DND-41 (cell line): ENCODE results near the gene S100PBP.
A peak's percentile ranks its signal among the peaks of the same experiment; 100 is the strongest.

Source experiments
- ATAC-seq: fragments of 200-7000 bp; cut with Tn5 transposase; 3 replicates; pipeline ENCODE4 v1.9.1; 2021; ENCODE audit warnings: low read depth; ENCODE audit not compliant: insufficient read depth
- DNase-seq: peaks from one replicate; pipeline ENCODE4 v3.0.0-alpha.2; 2020
- H2AFZ ChIP-seq: 2 replicates; pipeline ENCODE4 v1.6.0; 2012; ENCODE audit warnings: low read depth, low read length
- H3K27ac ChIP-seq: 2 replicates; pipeline ENCODE4 v1.5.1; 2012; ENCODE audit warnings: low read length, inconsistent platforms
- H3K27me3 ChIP-seq: fragments of 200-600 bp; sonication (generic); 2 replicates; pipeline ENCODE4 v1.6.0; 2012; ENCODE audit warnings: low read length, mild to moderate bottlenecking, inconsistent platforms; ENCODE audit not compliant: insufficient read depth, poor library complexity
- H3K36me3 ChIP-seq: 2 replicates; pipeline ENCODE4 v1.5.1; 2012; ENCODE audit warnings: low read length, inconsistent platforms; ENCODE audit not compliant: insufficient read depth
- H3K4me1 ChIP-seq: 2 replicates; pipeline ENCODE4 v1.5.1; 2012; ENCODE audit warnings: mild to moderate bottlenecking, low read length; ENCODE audit not compliant: insufficient read depth
- H3K4me2 ChIP-seq: 2 replicates; pipeline ENCODE4 v1.6.0; 2012; ENCODE audit warnings: mild to moderate bottlenecking, moderate library complexity, low read length, inconsistent platforms; ENCODE audit not compliant: insufficient read depth
- H3K4me3 ChIP-seq, 2 experiments: fragments of 200-600 bp in 1 of 2; shearing (Covaris generic) in 1 of 2; 2 replicates each; pipeline ENCODE4 v1.5.1; 2012 to 2016; ENCODE audit warnings: inconsistent platforms in 2 of 2, low read length in 2 of 2, mild to moderate bottlenecking in 2 of 2, low read depth in 1 of 2, moderate library complexity in 1 of 2
- H3K79me2 ChIP-seq: 2 replicates; pipeline ENCODE4 v1.6.0; 2012; ENCODE audit warnings: low read length, inconsistent platforms; ENCODE audit not compliant: insufficient read depth
- H3K9ac ChIP-seq: 2 replicates; pipeline ENCODE4 v1.6.0; 2012; ENCODE audit warnings: low read depth, mild to moderate bottlenecking, inconsistent platforms, low read length, moderate library complexity
- H3K9me3 ChIP-seq: 2 replicates; pipeline ENCODE4 v1.5.1; 2012; ENCODE audit warnings: low read length, moderate library complexity, mild to moderate bottlenecking, inconsistent platforms; ENCODE audit not compliant: insufficient read depth, severe bottlenecking
- H4K20me1 ChIP-seq: 2 replicates; pipeline ENCODE4 v1.6.0; 2012; ENCODE audit warnings: low read length; ENCODE audit not compliant: insufficient read depth
- CTCF ChIP-seq: IDR thresholded peaks from 2 replicates; pipeline ENCODE4 v1.5.1; 2012; ENCODE audit warnings: borderline replicate concordance, low read length, moderate library complexity, mild to moderate bottlenecking; ENCODE audit not compliant: poor library complexity, severe bottlenecking; ENCODE audit errors: extremely low read depth
- EZH2 ChIP-seq: IDR thresholded peaks from 3 replicates; pipeline ENCODE4 v1.6.1; 2012; ENCODE audit warnings: borderline replicate concordance, low read depth, mild to moderate bottlenecking, moderate library complexity, low read length, inconsistent platforms; ENCODE audit not compliant: severe bottlenecking

The S100PBP gene

GRCh38 chr1:32779242-32779641 is 38.2 kb upstream of the S100PBP start:
- no peak for DNase-seq
- no peaks in the 10 kb centered on the region for H3K79me2 ChIP-seq
- no peak overlapping the region for H2AFZ ChIP-seq
- H3K4me2 ChIP-seq: no peak overlapping the region
- peaks cover 95% of the 10 kb centered on the region for H3K36me3 ChIP-seq
- H4K20me1 ChIP-seq: peaks cover 26% of the 10 kb centered on the region
- no peaks in the 10 kb centered on the region for H3K4me1 ChIP-seq
- H3K27ac ChIP-seq: 0 out of 2 replicates have a peak overlapping the region, but pooled peaks have one; percentile 7
- no peak overlapping the region for H3K9ac ChIP-seq
- TF ChIP-seq EZH2 (no peak), CTCF (no peak)
- H3K4me3 ChIP-seq: no peak overlapping the region
- ATAC-seq: no peak
- no peaks in the 10 kb centered on the region for H3K9me3 ChIP-seq
- H3K27me3 ChIP-seq: no peaks in the 10 kb centered on the region

- Histone ChIP-seq H3K79me2 (no peaks in the 10 kb centered on the region), H3K4me3 (no peak overlapping the region), H3K27me3 (no peaks in the 10 kb centered on the region), H3K9ac (no peak overlapping the region), H3K4me2 (no peak overlapping the region), H3K36me3 (peaks cover 95% of the 10 kb centered on the region), H4K20me1 (peaks cover 21% of the 10 kb centered on the region), H3K9me3 (no peaks in the 10 kb centered on the region), H3K27ac (0 out of 2 replicates have a peak overlapping the region, but pooled peaks have one; percentile 27), H3K4me1 (no peaks in the 10 kb centered on the region), H2AFZ (no peak overlapping the region)
- TF ChIP-seq CTCF (no peak), EZH2 (no peak)
- ATAC-seq (peak; percentile 13; the same call in 1 of the 3 replicates), DNase-seq (no peak)
Measured at GRCh38 chr1:32780005-32780404, 37.4 kb upstream of the S100PBP start.

- Histone ChIP-seq H3K36me3 (peaks cover 95% of the 10 kb centered on the region), H4K20me1 (peaks cover 17% of the 10 kb centered on the region), H2AFZ (no peak overlapping the region), H3K27me3 (no peaks in the 10 kb centered on the region), H3K9me3 (no peaks in the 10 kb centered on the region), H3K4me1 (no peaks in the 10 kb centered on the region), H3K79me2 (no peaks in the 10 kb centered on the region), H3K4me3 (no peak overlapping the region), H3K27ac (no peak overlapping the region), H3K9ac (no peak overlapping the region), H3K4me2 (no peak overlapping the region)
- TF ChIP-seq CTCF: no peak
- TF ChIP-seq EZH2: no peak
- ATAC-seq (no peak), DNase-seq (no peak)
Measured at GRCh38 chr1:32780628-32781234, 36.7 kb upstream of the S100PBP start.
